NCI-H69 (cell line): ENCODE measurements around the gene ACTN2.
A peak's percentile ranks its signal among the peaks of the same experiment; 100 is the strongest.
"Not testable (repeated sequence)": the region's sequence is repeated elsewhere in the genome, so short reads cannot be mapped to it uniquely, and the experiment has no call there.

ENCODE experiments used
- DNase-seq: peaks from one replicate; lab custom pipeline; 2025; lab: John Stamatoyannopoulos, UW

ACTN2 gene

DNA sequence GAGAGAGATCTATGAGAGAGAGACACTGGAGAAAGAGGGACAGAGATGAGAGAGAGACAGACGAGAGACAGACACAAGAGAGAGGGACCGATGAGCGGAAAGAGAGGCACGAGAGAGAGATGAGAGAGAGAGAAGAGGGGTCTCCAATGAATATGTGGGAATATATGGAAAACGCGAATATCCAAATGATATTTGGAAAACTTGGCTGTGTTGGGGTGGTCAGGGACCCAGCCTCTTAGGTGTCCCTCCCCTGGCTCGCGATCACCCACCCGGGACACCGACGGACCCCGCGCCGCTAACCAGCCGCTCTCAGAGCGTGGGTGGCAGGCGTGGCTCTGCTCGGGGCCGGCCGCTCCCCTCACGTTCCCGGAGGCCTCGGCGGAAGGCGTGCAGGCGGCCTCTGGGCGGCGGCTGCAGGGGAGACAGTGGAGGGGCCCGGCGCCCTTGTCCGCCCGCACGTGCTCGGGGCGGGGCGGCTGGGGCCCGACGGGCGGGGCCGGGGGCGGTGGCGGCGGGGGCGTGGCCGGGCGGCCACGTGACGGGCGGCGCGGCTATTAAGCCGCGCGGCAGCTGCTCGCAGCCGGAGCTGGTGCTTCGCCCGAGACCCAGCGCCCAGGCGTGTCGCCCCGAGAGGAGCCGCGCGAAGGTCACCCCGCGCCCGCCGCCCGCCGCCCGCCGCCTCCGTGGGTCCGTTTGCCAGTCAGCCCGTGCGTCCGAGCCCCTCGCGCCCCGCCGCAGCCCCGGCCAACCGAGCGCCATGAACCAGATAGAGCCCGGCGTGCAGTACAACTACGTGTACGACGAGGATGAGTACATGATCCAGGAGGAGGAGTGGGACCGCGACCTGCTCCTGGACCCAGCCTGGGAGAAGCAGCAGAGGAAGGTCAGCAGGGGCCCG, at the start of gene ACTN2:
Gene ACTN2, plus strand, starts transcription at position 583 of the 898 bp plus-strand sequence. Its CDS starts 175 bp downstream, at position 758.
- peak; percentile 75 for DNase-seq

DNA sequence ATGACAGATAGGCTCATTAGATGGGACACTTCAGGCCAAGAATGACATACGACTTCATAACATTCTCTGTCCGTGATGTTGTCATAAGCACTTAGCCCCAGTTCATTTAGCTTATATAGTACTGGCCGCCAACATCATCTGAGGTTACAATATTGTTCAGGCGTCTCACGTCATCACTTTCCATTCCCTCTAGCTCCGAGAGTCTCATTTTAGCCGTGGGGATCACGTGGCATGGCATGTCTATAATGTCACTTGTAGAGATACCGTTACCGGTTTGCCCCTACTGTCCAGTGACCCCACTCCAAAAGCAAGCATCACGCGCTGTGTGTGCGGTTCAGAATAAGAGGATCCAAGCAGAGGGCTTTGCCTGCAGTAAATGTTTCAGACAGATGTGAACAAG, 47.4 kb upstream of the ACTN2 start:
- no peak for DNase-seq

DNA sequence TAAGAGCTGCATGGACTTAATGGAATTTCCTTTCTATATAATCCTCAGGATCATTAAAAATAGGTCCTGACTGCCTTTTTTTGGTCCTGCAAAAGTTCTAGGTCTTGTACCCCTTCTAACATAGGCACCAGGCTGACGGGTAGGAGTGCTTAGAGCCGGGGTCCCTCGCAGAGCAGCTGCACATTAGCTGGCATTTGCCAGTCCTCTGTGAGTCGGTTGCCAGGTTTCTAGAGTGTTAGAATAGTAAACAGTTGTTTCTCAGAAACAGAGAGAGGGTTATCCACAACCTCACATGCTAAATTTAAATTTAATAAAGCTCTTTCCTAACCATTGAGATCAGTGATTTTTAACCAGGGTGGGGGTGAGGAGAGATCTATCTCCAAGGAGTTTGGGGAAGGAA, 46.6 kb upstream of the ACTN2 start:
- no peak for DNase-seq

DNA sequence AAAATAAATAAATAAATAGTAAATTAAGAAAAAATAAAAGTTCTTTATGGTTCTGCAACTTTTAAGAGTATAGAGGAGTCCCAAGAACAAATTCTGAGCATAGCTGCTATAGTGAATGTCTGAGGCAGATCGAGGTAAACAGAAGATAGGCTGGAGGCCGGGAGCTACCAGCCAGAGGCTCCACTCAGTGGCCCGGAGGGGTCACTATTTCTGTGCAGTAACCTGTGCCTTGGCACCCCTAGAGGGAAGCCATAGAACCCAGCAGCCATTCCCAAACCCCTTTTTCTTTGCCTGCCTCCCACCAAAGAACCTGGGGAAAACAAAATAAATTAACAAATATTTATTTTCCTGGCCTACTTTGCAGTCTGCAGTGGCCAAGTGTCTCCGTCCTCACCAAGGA, 43.5 kb upstream of the ACTN2 start:
- DNase-seq = no peak

DNA sequence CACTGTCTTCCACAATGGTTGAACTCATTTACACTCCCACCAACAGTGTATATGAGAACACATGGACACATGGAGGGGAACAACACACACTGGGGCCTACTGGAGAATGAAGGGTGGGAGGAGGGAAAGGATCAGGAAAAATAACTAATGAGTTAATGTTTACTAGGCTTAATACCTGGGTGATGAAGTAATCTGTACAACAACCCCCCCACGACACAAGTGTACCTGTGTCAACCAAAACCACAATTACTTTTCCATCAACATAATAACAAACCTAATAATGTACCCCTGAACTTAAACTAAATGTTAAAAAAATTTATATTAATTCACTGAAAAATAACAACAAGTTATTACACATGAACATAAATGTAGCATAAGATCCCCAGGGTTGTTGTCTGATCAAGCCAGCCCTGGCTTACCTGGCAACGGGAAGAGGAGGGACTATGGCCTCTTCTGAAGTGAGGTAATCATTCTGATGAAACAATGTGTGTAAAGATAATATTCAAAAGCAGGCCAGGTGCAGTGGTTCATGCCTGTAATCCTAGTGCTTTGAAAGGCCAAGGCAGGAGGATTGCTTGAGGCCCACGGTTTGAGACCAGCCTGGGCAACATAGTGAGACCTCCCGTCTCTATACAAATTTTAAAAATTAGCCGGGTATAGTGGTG, 41.2 kb upstream of the ACTN2 start:
- peak; percentile 15 for DNase-seq

DNA sequence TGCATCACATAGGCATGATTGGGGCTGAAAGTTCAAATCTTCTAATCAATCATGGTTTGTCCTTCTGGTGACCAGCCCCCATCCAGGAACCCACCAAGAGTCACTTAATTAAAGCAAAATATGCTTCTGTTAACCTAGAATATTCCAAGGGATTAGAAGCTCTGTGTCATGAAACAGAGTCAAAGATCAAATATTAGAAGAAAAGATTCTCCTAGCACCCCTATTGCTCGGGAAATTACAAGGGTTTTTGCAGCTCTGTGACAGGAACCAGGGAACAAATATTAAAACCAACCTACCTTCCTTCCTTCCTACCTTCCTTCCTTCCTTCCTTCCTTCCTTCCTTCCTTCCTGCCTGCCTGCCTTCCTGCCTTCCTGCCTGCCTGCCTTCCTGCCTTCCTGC, 31.8 kb upstream of the ACTN2 start:
- DNase-seq = no peak

DNA sequence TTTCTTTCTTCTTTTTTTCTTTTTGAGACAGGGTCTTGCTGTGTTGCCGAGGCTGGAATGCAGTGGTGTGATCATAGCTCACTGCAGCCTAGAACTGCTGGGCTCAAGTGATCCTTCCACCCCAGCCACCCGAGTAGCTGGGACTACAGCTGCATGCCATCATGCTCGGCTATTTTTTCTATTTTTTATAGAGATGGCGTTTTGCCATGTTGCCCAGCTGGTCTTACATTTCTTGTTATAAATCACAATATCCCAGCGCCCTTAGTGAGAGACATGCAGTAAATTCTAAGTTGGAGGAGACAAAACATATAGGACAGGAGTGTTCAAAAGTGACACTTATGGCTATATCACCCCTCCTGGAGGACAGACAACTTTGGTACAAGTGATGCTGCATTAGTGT, 31.3 kb upstream of the ACTN2 start:
- DNase-seq = no peak

DNA sequence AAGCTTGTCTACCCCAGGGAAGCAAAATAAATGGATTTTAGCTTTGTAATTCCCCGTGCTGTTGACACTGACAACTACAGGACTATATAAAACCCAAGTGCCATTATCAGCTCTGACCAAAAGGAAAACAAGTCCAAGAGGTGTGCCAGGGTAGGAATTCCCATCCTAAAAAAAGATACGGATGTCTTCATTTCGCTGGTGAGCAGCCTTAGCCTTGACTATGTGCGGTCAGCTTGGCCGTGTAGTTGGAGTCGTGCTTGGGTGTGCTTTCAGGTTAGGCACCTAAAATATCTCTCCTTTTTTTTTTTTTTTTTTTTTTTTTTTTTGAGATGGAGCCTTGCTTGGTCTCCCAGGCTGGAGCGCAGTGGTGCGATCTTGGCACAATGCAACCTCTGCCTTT, 28.9 kb upstream of the ACTN2 start:
- no peak for DNase-seq

DNA sequence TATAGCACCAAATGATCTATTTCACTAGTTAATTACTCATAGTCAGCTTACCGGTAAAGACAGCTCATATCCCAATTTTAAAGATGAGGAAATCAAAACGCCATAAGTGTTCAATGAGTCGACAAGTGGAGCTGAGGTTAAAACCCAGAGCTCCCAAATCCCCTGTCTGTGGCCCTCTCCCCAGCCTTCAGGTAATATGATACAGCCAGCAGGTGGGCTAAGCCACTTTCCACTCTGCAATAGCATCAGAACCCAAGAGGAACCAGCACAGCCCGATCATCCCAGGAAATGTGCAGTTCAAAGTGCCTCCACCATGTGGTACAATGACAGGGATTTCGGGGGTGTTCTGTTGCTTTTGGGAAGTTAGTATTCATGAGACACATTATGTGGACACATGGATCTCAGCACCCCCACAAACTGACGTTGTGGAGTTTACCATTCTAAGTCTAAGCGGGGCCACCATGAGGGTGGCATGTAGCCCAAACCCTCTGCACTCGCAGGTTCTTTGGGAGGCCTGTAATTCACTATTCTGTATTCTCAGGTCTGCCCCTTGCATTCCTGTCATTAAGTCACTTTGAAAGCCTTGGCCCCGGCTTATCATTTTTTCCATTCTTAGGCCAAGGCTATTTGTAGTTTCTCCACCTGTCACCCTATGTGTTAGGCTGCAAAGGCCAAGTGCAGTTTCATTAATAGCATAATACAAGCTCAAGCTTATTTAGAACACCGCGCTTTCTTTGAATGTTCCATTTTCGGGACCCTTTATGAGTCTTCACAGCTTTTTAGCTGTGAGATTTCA, 26.3 kb upstream of the ACTN2 start:
- DNase-seq = no peak

DNA sequence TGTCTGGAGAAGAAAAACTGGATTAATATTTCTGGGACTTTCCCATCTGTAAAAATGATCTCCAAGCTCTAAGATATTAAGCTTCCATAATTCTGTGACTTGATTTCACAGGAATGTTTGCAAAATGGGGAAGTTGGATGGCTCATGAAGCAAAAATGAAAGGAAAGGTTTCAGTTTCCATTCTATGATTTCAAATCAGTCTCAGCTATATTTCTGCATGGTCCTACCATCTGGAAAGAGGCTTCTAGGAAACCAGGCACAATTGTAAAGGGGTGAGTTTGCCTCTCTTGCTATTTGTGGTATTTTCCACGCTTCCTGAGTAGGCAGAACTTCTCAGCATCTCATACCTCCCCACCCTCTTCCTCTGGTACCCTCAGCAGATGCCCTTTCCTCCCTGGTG, 22.4 kb upstream of the ACTN2 start:
- DNase-seq = no peak

DNA sequence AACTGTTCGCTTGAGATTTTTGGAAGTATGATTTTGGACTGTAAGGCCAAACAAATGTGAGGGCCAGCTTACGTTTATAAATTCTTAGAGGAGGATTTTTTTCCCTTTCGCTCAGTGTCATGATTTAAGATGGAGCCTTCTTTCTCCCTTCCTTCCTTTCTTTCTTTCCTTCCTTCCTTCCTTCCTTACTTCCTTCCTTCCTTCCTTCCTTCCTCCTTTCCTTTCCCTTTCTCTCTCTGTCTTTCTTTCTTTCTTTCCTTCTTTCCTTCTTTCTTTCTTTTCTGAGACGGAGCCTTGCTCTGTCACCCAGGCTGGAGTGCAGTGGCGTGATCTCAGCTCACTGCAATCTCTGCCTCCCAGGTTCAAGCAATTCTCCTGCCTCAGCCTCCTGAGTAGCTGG, 17.4 kb upstream of the ACTN2 start:
- not testable (repeated sequence) for DNase-seq

DNA sequence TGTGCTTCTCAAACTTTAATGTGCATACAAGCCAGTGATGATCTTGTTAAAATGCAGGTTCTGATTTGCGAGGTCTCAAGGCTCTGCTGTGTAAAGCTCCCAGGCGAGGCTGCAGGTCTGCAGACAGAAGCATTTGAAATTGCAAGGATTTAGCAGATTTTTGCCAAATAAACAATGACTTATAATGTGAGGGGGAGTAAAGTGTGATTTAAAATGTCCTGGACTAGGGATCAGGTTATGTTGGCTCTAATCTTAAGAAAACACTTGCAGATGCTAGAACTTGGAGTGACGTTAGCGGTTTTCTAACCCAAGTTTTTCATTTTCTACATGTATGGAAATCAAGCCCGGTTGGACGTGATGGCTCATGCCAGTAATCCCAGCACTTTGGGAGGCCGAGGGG, 16.2 kb upstream of the ACTN2 start:
- DNase-seq = no peak

DNA sequence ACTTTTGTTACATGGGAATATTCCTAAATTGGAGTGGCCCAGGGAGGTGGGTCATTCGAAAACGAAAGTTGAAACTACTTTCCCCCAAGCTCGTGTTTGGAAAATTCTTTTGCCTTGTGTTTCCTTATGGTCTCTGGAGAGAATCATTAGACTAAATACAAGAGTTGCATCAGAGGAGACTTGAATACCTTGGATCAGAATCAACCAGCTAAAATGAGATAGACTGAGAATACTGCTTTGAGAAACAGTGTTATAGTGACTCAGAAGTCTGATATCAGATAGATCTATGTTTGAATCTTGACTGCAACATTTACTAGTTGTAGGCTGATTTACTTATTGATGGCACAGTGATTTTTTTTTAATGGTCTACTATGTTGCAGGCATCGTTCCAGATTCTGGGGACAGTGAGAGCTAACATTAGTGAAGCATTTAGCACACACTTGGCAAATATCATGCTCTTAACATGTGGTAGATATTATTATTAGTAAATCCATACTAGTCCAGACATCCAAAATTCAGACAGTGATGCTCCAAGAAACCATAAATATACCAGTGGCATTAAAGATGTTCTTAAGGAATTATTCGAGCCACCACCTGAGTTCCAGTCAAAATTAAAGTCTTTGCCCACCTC, 12.9 kb upstream of the ACTN2 start:
- DNase-seq = no peak

DNA sequence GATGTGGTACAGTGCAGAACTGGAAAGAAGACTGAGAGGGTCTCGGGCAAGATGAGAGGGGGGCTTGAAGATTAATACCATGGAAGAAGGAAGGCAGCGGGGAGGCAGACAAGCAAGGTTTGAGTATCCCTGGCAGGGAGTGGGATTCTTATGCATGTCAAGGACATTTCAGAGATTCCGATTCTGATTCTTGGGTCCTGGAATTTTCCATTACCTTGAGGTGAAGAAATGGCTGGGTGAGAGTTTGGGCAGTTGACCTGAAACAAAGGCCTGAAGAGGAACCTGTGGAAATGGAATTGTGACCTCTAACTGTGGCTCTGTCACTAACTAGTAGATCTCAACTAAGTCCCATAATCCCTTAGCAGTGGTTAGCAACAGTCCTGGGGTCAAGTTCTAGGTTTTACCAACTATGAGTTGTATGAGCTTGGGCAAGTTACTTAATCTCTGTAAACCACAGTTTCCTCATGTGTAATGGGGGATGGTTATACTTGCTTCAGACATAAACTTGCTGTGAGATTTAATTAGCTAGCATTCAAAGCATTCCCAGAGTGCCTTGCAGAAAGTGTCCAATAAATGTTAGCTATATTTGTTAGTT, 8.6 kb upstream of the ACTN2 start:
- no peak for DNase-seq

DNA sequence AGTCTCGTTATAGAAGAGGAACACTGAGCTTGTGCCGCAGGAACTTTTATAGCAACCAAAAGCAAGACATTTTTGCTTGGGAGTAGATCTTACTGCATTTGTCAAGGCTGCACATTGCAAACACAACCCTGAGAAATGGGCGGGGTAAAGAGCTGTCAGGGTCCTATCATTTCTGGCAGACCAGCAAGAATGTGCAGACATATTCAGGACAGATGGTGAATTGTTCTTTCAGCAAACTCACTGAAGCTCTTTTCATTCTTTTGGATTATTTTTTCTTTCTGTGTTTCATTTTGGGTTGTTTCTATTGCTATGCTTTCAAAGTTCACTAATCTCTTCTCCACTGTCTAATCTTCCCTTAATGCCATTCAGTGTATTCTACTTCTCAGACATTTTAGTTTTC, 5.1 kb upstream of the ACTN2 start:
- no peak for DNase-seq

DNA sequence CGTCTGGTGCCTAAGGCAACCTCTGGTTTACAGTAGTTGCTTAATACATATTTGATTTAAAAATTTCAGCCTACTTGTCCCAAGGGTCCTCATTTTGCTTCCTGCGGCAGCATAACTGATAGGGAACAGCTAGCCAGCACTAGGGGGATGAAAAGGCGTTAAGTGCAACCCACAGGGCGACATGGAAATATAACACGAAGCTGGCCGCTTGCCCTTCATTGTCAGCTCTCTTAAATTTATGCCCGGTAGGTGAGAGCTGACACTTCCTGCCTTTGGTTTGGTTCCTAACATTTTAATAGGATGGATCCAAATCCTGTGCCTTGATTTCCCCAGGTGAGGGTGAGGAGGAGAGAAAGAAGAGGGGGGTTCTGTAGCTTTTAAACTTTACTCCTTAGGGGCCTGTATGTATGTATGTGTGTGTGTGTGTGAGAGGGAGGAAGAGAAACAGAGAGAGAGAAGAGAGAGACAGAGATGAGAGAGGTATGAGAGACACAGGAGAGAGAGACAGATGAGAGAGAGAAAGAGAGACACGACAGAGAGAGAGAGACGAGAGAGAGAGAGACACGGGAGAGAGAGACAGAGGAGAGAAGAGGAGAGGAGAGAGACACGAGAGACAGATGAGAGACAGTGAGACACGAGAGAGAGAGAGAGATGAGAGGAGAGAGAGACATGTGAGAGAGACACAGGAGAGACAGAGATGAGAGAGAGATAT, 938 bp upstream of the ACTN2 start:
- peak; percentile 35 for DNase-seq

DNA sequence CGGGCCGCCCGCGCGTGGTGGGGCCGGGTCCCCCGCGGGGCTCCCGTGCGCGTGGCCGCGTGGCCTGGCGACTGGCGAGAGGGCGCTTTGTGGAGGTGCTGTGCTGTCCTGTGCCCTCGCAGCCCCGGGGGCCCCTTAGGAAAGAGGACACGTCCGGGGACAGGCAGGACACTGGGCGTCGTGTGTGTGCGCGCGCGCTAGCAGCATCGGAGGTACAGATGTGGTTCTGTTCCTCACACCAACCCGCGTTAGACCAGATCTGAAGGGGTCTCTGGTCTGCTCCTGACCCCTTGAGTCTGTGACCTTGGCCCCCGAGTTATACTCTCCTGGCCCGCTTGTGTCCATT, 489 bp downstream of the ACTN2 start:
- DNase-seq = no peak

DNA sequence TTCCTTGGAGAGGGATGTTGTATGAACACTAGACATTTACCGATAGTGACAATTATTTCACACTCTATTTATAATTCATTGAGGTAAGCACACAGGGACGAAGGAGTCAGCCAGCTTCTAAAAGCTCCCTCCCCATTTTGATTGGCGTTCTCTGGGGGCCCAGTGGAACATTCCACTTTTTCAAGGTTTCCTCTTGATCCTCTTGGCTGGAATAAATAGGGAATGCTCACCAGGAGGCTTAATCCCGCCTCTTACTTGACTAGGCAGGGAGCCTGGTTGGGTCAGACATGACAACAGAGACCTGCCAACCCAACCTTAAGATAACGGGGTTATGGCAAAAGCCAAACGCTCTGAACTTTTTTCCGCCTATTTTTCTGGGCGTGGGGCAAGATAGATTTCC, 974 bp downstream of the ACTN2 start:
- no peak for DNase-seq

DNA sequence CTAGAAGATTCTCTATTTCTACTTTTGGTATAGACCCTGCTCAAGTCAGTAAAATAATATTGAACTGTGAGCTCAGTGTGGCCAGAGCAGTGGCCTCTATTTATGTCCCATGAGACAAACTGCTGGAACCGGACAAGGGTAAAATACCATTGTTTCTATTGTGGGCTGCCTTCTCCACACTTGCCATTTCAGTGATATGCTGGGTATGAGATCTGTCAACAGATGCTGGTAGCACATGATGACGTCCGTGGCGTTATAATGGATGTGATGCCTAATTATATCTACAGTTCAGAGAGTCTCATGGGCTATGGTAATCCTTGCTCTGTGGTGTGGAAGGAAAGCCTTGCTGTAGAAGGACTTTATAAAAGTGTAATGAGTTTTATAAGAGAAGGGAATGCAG, 2.4 kb downstream of the ACTN2 start:
- DNase-seq = no peak

DNA sequence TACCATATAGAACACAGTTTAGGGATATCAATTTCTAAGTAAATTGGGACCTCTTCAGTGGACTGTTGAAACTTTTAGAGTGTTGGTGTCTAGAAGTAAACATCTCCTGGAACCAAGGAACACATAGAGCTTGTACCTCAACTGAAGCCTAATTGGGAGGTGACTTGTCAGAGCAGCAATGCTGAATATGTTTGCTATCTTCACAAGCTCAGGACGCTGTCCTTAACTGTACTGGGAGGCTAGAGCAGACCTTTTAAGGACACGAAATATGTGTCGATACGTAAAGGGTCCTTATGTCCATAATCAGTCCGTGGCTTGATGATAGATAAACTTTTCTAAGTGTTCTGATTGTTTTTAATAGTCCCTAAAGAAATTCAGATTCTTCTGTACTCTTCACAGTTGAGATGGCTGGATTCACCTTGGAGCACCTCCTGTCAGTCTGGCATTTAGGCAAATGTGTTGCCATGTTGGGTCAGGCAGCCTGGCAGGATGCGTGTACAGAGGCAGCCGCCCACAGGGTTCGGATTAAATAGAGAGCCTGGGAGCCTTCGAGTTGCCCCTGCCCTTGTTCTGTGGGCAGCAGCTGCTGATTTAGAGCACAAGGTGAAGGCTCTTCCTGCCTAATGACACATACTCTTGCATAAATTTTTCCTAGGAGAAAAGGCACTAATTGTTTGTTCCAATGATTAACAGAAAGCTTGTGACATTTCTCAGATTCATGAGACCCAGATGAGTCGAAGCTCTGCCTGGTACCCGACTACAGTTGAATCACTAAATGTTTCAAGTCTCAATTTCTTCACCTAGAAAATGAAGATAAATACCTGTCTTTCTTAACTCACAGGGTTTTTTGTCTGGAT, 3.6 kb downstream of the ACTN2 start:
- no peak for DNase-seq
